ENCODE results near the gene DAAM1. TPM values are rescaled to one million over a fixed set of nuclear protein-coding genes. Genes with fewer than 3 reads are reported as not detected.

Gene DAAM1
- polyA plus RNA-seq, 1 donor from 2014 or later: 161 TPM

GRCh38 chr14:59262717-59263454, 74.4 kb downstream of the DAAM1 start:
- Histone ChIP-seq H3K9me2 (ENCODE audit: insufficient read depth, low read length) (no peaks in the 10 kb centered on the region), H3K4me3 (ENCODE audit: low read length) (no peak overlapping the region), H4K20me1 (ENCODE audit: insufficient read depth) (peaks cover 2% of the 10 kb centered on the region), H3K9me3 (ENCODE audit: low read length) (no peaks in the 10 kb centered on the region), H2AFZ (ENCODE audit: low read depth, low read length) (no peak overlapping the region), H3K36me3 (ENCODE audit: insufficient read depth, low read length) (peaks cover 18% of the 10 kb centered on the region), H3K9ac (ENCODE audit: low read length) (no peak overlapping the region), H3F3A (ENCODE audit: insufficient read depth, low read length, poor library complexity, severe bottlenecking) (no peaks in the 10 kb centered on the region), H3K79me2 (replicated peaks; ENCODE audit: insufficient read depth, low read length) (peaks cover 32% of the 10 kb centered on the region), H3K4me2 (ENCODE audit: low read length) (no peak overlapping the region), H3K27me3 (ENCODE audit: insufficient read depth, low read depth, low read length) (no peaks in the 10 kb centered on the region), H3K27ac (ENCODE audit: low read length) (no peak overlapping the region)
- no peak for TF ChIP-seq REST (IDR thresholded peaks at IDR 0.05; ENCODE audit: borderline replicate concordance)
- TF ChIP-seq MXI1 (conservative IDR thresholded peaks at IDR 0.05; ENCODE audit: poor library complexity, severe bottlenecking): no peak
- no peak for TF ChIP-seq CTCF (IDR thresholded peaks at IDR 0.05; ENCODE audit: poor library complexity, severe bottlenecking)
- TF ChIP-seq RAD21 (conservative IDR thresholded peaks at IDR 0.05): no peak
- TF ChIP-seq SMC3 (conservative IDR thresholded peaks at IDR 0.05; ENCODE audit: poor library complexity): no peak
- no peak for TF ChIP-seq EP300 (conservative IDR thresholded peaks at IDR 0.05; ENCODE audit: poor library complexity, severe bottlenecking)
- TF ChIP-seq POLR2AphosphoS5 (IDR thresholded peaks at IDR 0.05): no peak
- no peak for TF ChIP-seq TAF1 (IDR thresholded peaks at IDR 0.05; ENCODE audit: low read depth)
- no peak for TF ChIP-seq EZH2 (IDR thresholded peaks at IDR 0.05; ENCODE audit: borderline replicate concordance, insufficient read depth, low read length, poor library complexity, severe bottlenecking)

- Histone ChIP-seq H3K27me3 (ENCODE audit: insufficient read depth, low read depth, low read length) (no peaks in the 10 kb centered on the region), H3K4me3 (ENCODE audit: low read length) (no peak overlapping the region), H4K20me1 (ENCODE audit: insufficient read depth) (no peaks in the 10 kb centered on the region), H2AFZ (ENCODE audit: low read depth, low read length) (no peak overlapping the region), H3K9ac (ENCODE audit: low read length) (no peak overlapping the region), H3K27ac (ENCODE audit: low read length) (no peak overlapping the region), H3K9me3 (ENCODE audit: low read length) (no peaks in the 10 kb centered on the region), H3F3A (ENCODE audit: insufficient read depth, low read length, poor library complexity, severe bottlenecking) (no peaks in the 10 kb centered on the region), H3K79me2 (replicated peaks; ENCODE audit: insufficient read depth, low read length) (peaks cover 17% of the 10 kb centered on the region), H3K36me3 (ENCODE audit: insufficient read depth, low read length) (peaks cover 29% of the 10 kb centered on the region), H3K9me2 (ENCODE audit: insufficient read depth, low read length) (no peaks in the 10 kb centered on the region), H3K4me2 (ENCODE audit: low read length) (no peak overlapping the region)
- TF ChIP-seq TAF1 (IDR thresholded peaks at IDR 0.05; ENCODE audit: low read depth): no peak
Measured at GRCh38 chr14:59265808-59266207, 77.3 kb downstream of the DAAM1 start.

Measured in neural cell (in vitro differentiated cells).